Activated B cell treated with CpG ODN at 0.5 μM for 24 hours (primary cell): ENCODE measurements around the gene DPF1. TPM values are rescaled to one million over a fixed set of nuclear protein-coding genes. Genes with fewer than 3 reads are reported as not detected.
"Not testable (repeated sequence)": the region's sequence is repeated elsewhere in the genome, so short reads cannot be mapped to it uniquely, and the experiment has no call there.

Experiments
- ATAC-seq: fragments of 200-7000 bp; cut with Tn5 transposase; one replicate; pipeline ENCODE4 v1.10.0; 2021; ENCODE audit warnings: low read depth, mild to moderate bottlenecking, moderate library complexity
- CTCF ChIA-PET: fragments of 350-600 bp; sonication (Branson Sonifier 250); formaldehyde crosslinking; loops from one replicate; lab custom pipeline; 2021; ENCODE audit warnings: antibody characterized with exemption; lab: Charles Lee
- POLR2A ChIA-PET: fragments of 350-600 bp; sonication (Branson Sonifier 250); formaldehyde crosslinking; loops from one replicate; lab custom pipeline; 2021; ENCODE audit warnings: antibody characterized with exemption; lab: Charles Lee
- DNase-seq: peaks from one replicate; pipeline ENCODE4 v3.0.0; 2022
- H3K27ac Mint-ChIP-seq: one replicate; pipeline ENCODE4 v1.8.0; 2020; ENCODE audit warnings: mixed read lengths
- H3K27me3 Mint-ChIP-seq: one replicate; pipeline ENCODE4 v1.8.0; 2021; ENCODE audit warnings: mixed read lengths
- H3K36me3 Mint-ChIP-seq: one replicate; pipeline ENCODE4 v1.8.0; 2021; ENCODE audit warnings: low read depth, mixed read lengths
- H3K4me1 Mint-ChIP-seq: one replicate; pipeline ENCODE4 v1.8.0; 2021; ENCODE audit warnings: mixed read lengths
- H3K4me3 Mint-ChIP-seq: one replicate; pipeline ENCODE4 v1.8.0; 2020; ENCODE audit warnings: mild to moderate bottlenecking, mixed read lengths
- H3K9me3 Mint-ChIP-seq: one replicate; pipeline ENCODE4 v1.8.0; 2020; ENCODE audit warnings: mixed read lengths
- intact Hi-C: fragments of 100-400 bp; cut with micrococcal nuclease; formaldehyde crosslinking; loops from one replicate; pipeline ENCODE4 v1.15.1; 2024
- total RNA-seq: library from RNA; stranded (reverse); gene quantifications from 2 replicates; pipeline ENCODE4 v1.2.3, GENCODE V29; 2022
- TF ChIP-seq, protein P1 (sequence below): fragments of 200-600 bp; IDR thresholded peaks from one replicate; pipeline ENCODE4 v1.8.0; 2022; ENCODE audit warnings: antibody characterized with exemption, mild to moderate bottlenecking

The DPF1 gene
- total RNA-seq, 1 donor from 2014 or later = not detected

DNA sequence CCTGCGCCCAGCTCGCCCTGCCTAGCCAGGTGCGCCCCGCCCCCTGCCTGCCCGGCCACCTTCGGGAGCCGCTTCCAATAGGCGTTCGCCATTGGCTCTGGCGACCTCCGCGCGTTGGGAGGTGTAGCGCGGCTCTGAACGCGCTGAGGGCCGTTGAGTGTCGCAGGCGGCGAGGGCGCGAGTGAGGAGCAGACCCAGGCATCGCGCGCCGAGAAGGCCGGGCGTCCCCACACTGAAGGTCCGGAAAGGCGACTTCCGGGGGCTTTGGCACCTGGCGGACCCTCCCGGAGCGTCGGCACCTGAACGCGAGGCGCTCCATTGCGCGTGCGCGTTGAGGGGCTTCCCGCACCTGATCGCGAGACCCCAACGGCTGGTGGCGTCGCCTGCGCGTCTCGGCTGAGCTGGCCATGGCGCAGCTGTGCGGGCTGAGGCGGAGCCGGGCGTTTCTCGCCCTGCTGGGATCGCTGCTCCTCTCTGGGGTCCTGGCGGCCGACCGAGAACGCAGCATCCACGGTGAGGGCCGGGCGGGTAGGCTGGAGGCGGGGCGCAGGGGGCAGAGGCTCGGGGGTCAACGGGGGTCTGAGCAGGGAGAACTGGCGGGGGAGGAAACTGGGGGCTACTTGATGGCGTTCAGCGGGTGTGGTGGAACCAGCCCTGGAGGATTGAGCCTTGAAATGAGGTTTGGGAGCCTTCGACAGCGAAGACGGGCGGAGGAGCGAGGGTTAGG is 40.6 kb upstream of the DPF1 start, which contains the start of gene SPINT2:
Gene SPINT2, plus strand, starts transcription at position 88 of the 727 bp plus-strand sequence. Its CDS starts 320 bp downstream, at position 408.
- Mint-ChIP-seq H3K27me3 (no peaks in the 10 kb centered on the region), H3K9me3 (no peaks in the 10 kb centered on the region), H3K4me1 (peaks cover 40% of the 10 kb centered on the region), H3K27ac (peak within 1 kb of the TSS; percentile 99), H3K36me3 (peaks cover 4% of the 10 kb centered on the region), H3K4me3 (peak within 1 kb of the TSS; percentile 91)
- CTCF ChIA-PET = interaction anchor here (1.0 to 2.3 kb wide), 4 partner anchors 9 to 20 kb away, joined by 4 to 7 read pairs (median 4); partner anchors contain the start of gene PPP1R14A
- DNase-seq (no peak), ATAC-seq (peak; percentile 33)
- intact Hi-C loops = loop anchor here (1.0 to 5.0 kb wide), 6 partner anchors 11 to 110 kb away; partner anchors contain the start of genes CATSPERG and PSMD8
- POLR2A ChIA-PET = interaction anchor here (0.5 to 4.6 kb wide), 20 partner anchors 9 to 383 kb away, joined by 3 to 44 read pairs (median 8); partner anchors contain the start of genes ACTN4, CATSPERG, FAM98C and KCNK6
- TF ChIP-seq, protein P1, sequence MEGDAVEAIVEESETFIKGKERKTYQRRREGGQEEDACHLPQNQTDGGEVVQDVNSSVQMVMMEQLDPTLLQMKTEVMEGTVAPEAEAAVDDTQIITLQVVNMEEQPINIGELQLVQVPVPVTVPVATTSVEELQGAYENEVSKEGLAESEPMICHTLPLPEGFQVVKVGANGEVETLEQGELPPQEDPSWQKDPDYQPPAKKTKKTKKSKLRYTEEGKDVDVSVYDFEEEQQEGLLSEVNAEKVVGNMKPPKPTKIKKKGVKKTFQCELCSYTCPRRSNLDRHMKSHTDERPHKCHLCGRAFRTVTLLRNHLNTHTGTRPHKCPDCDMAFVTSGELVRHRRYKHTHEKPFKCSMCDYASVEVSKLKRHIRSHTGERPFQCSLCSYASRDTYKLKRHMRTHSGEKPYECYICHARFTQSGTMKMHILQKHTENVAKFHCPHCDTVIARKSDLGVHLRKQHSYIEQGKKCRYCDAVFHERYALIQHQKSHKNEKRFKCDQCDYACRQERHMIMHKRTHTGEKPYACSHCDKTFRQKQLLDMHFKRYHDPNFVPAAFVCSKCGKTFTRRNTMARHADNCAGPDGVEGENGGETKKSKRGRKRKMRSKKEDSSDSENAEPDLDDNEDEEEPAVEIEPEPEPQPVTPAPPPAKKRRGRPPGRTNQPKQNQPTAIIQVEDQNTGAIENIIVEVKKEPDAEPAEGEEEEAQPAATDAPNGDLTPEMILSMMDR = no peak

DNA sequence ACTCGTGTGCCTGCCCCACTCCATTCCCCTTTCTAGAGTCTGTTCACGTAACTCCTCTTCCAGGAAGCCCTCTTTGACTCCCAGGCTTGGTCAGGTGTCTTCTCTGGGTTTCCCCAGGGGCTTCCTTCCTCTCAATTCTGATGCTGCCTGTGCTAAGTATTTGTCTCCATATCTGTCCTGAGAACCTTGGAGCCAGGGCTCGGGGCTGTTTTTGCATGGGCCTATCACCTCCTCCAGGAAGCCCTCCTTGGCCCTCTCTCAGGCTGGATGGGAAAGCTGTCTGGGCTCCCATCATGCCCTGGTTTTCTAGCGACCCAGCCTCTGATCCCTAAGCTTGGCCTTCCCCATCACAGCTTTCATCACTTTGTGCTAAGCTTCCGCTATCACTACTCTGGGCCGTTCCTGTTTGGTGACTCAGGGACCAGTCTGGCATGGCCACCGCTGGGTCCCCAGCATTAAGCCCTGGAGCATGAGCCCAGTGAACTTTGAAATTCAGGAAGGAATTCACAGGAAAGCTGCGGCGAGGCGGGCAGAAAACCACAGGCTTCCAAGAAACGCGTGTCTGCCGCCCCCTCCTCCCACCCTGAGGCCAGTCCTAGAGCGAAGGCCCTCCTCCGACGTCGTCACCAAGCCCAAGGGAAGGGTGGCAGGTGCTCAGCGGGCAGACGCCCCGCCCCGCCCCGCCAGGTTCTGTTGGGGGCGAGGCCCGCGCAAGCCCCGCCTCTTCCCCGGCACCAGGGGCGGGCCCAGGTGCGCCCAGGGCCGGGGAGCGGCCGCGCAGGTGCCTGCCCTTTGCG is 39.9 kb upstream of the DPF1 start:
- H3K4me3 Mint-ChIP-seq = peak overlapping the region; percentile 91
- POLR2A ChIA-PET = interaction anchor here (0.5 to 4.6 kb wide), 17 partner anchors 8 to 384 kb away, joined by 3 to 44 read pairs (median 11); partner anchors contain the start of genes ACTN4, CATSPERG, KCNK6 and PPP1R14A
- H3K27ac Mint-ChIP-seq = peak overlapping the region; percentile 99
- peaks cover 4% of the 10 kb centered on the region for H3K36me3 Mint-ChIP-seq
- peaks cover 43% of the 10 kb centered on the region for H3K4me1 Mint-ChIP-seq
- DNase-seq (peak; percentile 86), ATAC-seq (peak; percentile 89)
- no peaks in the 10 kb centered on the region for H3K27me3 Mint-ChIP-seq
- intact Hi-C loops = loop anchor here (1.0 to 5.0 kb wide), 5 partner anchors 11 to 110 kb away; partner anchors contain the start of genes CATSPERG and PSMD8
- CTCF ChIA-PET = interaction anchor here (1.0 to 1.1 kb wide), 2 partner anchors 11 to 20 kb away, joined by 4 read pairs; no protein-coding TSS in a partner anchor
- no peaks in the 10 kb centered on the region for H3K9me3 Mint-ChIP-seq
- TF ChIP-seq, protein P1 = no peak

DNA sequence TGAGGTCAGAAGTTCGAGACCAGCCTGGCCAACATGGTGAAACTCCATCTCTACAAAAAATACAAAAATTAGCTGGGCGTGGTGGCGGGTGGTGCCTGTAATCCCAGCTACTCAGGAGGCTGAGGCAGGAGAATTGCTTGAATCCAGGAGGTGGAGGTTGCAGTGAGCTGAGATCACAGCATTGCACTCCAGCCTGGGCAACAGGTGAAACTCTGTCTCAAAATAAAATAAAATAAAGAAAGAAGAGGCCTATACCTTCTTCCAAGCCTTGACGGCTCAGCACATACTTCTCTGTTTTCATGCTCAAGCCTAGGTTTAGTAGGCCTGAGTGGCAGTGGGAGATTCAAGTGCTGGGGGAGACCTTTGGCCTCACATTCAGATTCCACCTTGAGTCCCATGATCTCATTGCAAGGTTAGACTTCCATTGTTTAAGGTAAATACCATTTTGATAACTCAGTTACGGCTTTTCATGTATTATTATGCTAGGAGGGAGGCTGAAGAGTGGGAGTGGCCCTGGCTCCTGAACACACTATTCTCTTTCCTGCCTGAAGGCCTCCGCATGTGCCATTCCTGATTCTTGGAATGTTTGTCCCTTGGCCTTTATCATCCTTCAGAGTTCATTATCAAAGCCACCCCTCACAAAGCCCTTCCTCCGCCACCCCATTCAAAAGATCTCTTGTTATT is 38.7 kb upstream of the DPF1 start:
- CTCF ChIA-PET = no interaction called here
- TF ChIP-seq, protein P1 = no peak

DNA sequence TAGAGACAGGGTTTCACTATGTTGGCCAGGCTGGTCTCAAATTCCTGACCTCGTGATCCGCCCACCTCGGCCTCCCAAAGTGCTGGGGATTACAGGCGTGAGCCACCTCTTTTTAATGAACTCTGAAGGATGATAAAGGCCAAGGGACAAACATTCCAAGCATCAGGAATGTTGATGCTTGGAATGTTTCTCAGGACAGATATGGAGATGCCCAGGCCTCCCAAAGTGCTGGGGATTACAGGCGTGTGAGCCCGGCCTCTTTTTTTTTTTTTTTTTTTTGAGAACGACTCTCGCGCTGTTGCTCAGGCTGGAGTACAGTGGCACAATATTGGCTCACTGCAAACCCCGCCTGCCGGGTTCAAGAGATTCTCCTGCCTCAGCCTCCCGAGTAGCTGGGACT is 37.9 kb upstream of the DPF1 start:
- H3K27ac Mint-ChIP-seq, H3K27me3 Mint-ChIP-seq, ATAC-seq, H3K4me3 Mint-ChIP-seq, H3K36me3 Mint-ChIP-seq, DNase-seq, POLR2A ChIA-PET, CTCF ChIA-PET, H3K9me3 Mint-ChIP-seq: not testable (repeated sequence)
- intact Hi-C loops = loop anchor here (5.0 kb wide), 1 partner anchor 35 kb away; no protein-coding TSS in a partner anchor
- peaks cover 37% of the 10 kb centered on the region for H3K4me1 Mint-ChIP-seq

More for the DNA sequence above, 38.7 kb upstream of the DPF1 start:
- ATAC-seq = no peak
- H3K27me3 Mint-ChIP-seq = no peaks in the 10 kb centered on the region
- no peak for DNase-seq
- H3K9me3 Mint-ChIP-seq = no peaks in the 10 kb centered on the region
- POLR2A ChIA-PET = interaction anchor here (3.1 to 4.0 kb wide), 3 partner anchors 7 to 111 kb away, joined by 24 to 44 read pairs (median 33); partner anchors contain the start of genes PPP1R14A and PSMD8
- H3K27ac Mint-ChIP-seq = peak overlapping the region; percentile 99
- peaks cover 4% of the 10 kb centered on the region for H3K36me3 Mint-ChIP-seq
- peaks cover 39% of the 10 kb centered on the region for H3K4me1 Mint-ChIP-seq
- no peak overlapping the region for H3K4me3 Mint-ChIP-seq
- intact Hi-C loops = loop anchor here (5.0 kb wide), 1 partner anchor 35 kb away; no protein-coding TSS in a partner anchor
